Transverse colon (tissue), 3 donors: ENCODE results near the gene S100A10.

ENCODE experiments used
- EP300 ChIP-seq: sonication (generic); formaldehyde crosslinking; IDR thresholded peaks from one replicate; pipeline ENCODE4 v1.6.1; 2017; ENCODE audit warnings: antibody characterized with exemption, low read depth
- TF ChIP-seq, protein P1 (sequence below), 5 experiments: fragments of 200-600 bp in 3 of 5; fragments of 450-650 bp in 2 of 5; sonication (generic) in 3 of 5; IDR thresholded peaks; 1 replicate in 2 of 5; 2 replicates in 3 of 5; pipeline ENCODE4 v1.5.1; 2016 to 2017; ENCODE audit warnings: antibody characterized with exemption in 5 of 5, inconsistent platforms in 3 of 5, mild to moderate bottlenecking in 2 of 5, moderate library complexity in 1 of 5

DNA sequence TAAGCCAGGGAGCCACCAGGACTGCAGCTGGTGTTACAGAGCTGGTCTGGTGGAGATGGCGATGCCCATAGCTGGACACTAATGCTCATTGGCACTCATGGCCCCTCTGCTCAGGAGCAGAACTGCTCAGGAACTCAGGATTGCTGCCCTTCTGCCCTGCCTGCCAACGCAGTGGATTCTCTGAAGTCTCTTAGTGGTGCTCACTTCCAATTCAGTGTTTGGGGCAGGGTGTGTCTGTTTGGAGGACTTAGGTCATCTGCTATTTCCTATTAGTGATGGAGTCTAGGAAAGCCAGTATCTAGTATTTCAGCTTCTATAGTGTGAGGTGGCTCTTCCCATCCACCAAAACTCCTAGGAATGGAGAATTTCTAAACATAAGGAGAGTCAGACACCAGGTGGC, 29.1 kb downstream of the S100A10 start:
- no peak for TF ChIP-seq EP300
- TF ChIP-seq, protein P1, sequence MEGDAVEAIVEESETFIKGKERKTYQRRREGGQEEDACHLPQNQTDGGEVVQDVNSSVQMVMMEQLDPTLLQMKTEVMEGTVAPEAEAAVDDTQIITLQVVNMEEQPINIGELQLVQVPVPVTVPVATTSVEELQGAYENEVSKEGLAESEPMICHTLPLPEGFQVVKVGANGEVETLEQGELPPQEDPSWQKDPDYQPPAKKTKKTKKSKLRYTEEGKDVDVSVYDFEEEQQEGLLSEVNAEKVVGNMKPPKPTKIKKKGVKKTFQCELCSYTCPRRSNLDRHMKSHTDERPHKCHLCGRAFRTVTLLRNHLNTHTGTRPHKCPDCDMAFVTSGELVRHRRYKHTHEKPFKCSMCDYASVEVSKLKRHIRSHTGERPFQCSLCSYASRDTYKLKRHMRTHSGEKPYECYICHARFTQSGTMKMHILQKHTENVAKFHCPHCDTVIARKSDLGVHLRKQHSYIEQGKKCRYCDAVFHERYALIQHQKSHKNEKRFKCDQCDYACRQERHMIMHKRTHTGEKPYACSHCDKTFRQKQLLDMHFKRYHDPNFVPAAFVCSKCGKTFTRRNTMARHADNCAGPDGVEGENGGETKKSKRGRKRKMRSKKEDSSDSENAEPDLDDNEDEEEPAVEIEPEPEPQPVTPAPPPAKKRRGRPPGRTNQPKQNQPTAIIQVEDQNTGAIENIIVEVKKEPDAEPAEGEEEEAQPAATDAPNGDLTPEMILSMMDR (IDR thresholded peaks at IDR 0.05): no peak
